Measurements from ENCODE around the gene YY1.

Gene YY1

DNA sequence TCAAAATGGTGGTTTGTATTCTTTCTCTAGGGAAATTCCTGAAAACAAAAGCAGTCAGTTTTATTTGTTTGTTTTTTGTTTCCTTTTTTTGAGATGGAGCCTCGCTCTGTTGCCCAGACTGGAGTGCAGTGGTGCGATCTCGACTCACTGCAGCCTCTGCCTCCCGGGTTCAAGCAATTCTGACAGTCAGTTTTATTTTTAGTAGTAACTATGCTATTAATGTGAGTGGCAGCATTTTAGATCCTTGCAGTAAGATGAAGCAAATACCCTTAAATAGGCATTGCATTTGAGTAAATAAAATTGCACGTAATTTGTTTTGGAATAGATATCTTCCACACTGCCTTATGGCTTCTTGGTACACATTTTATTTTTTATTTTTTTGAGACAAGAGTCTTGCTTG lies 23.6 kb downstream of the YY1 start:
- DNase-seq (no peak), ATAC-seq (ENCODE audit: insufficient read depth, low read depth) (no peak)
- Histone ChIP-seq H3K4me1 (ENCODE audit: insufficient read depth, low read length) (no peaks in the 10 kb centered on the region; the same call in 1 of the 2 replicates), H3K27ac (ENCODE audit: low read length) (no peak overlapping the region), H4K20me1 (ENCODE audit: insufficient read depth, low read length) (peaks cover 91% of the 10 kb centered on the region), H3K27me3 (ENCODE audit: insufficient read depth, low read length, poor library complexity) (no peaks in the 10 kb centered on the region), H3K4me2 (ENCODE audit: insufficient read depth, low read length) (no peak overlapping the region), H3K36me3 (ENCODE audit: insufficient read depth, low read length) (peaks cover 71% of the 10 kb centered on the region), H3K9me3 (ENCODE audit: insufficient read depth, low read length, severe bottlenecking) (no peaks in the 10 kb centered on the region), H2AFZ (ENCODE audit: low read depth, low read length) (no peak overlapping the region), H3K4me3 (ENCODE audit: low read depth in 1 of 2, low read length in 2 of 2) (no peak overlapping the region), H3K79me2 (ENCODE audit: insufficient read depth, low read length) (peaks cover 98% of the 10 kb centered on the region), H3K9ac (ENCODE audit: low read depth, low read length) (no peak overlapping the region)
- TF ChIP-seq, protein P1, sequence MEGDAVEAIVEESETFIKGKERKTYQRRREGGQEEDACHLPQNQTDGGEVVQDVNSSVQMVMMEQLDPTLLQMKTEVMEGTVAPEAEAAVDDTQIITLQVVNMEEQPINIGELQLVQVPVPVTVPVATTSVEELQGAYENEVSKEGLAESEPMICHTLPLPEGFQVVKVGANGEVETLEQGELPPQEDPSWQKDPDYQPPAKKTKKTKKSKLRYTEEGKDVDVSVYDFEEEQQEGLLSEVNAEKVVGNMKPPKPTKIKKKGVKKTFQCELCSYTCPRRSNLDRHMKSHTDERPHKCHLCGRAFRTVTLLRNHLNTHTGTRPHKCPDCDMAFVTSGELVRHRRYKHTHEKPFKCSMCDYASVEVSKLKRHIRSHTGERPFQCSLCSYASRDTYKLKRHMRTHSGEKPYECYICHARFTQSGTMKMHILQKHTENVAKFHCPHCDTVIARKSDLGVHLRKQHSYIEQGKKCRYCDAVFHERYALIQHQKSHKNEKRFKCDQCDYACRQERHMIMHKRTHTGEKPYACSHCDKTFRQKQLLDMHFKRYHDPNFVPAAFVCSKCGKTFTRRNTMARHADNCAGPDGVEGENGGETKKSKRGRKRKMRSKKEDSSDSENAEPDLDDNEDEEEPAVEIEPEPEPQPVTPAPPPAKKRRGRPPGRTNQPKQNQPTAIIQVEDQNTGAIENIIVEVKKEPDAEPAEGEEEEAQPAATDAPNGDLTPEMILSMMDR (IDR thresholded peaks at IDR 0.05; ENCODE audit: borderline replicate concordance, extremely low read depth, low read length, poor library complexity, severe bottlenecking) = no peak
- TF ChIP-seq EZH2 (IDR thresholded peaks at IDR 0.05; ENCODE audit: borderline replicate concordance, low read depth, low read length, severe bottlenecking) = no peak

GRCh38 chr14:100263141-100263540 lies 24.2 kb downstream of the YY1 start:
- DNase-seq (no peak), ATAC-seq (ENCODE audit: insufficient read depth, low read depth) (no peak)
- Histone ChIP-seq H3K79me2 (ENCODE audit: insufficient read depth, low read length) (peaks cover 98% of the 10 kb centered on the region), H4K20me1 (ENCODE audit: insufficient read depth, low read length) (peaks cover 91% of the 10 kb centered on the region), H3K4me2 (ENCODE audit: insufficient read depth, low read length) (no peak overlapping the region), H3K36me3 (ENCODE audit: insufficient read depth, low read length) (peaks cover 74% of the 10 kb centered on the region), H3K27ac (ENCODE audit: low read length) (no peak overlapping the region; the same call in 1 of the 2 replicates), H3K4me1 (ENCODE audit: insufficient read depth, low read length) (no peaks in the 10 kb centered on the region), H3K27me3 (ENCODE audit: insufficient read depth, low read length, poor library complexity) (no peaks in the 10 kb centered on the region), H3K4me3 (ENCODE audit: low read depth in 1 of 2, low read length in 2 of 2) (no peak overlapping the region), H2AFZ (ENCODE audit: low read depth, low read length) (no peak overlapping the region), H3K9me3 (ENCODE audit: insufficient read depth, low read length, severe bottlenecking) (no peaks in the 10 kb centered on the region), H3K9ac (ENCODE audit: low read depth, low read length) (no peak overlapping the region)
- no peak for TF ChIP-seq EZH2 (IDR thresholded peaks at IDR 0.05; ENCODE audit: borderline replicate concordance, low read depth, low read length, severe bottlenecking)
- TF ChIP-seq, protein P1 (IDR thresholded peaks at IDR 0.05; ENCODE audit: borderline replicate concordance, extremely low read depth, low read length, poor library complexity, severe bottlenecking) = no peak

GRCh38 chr14:100267990-100268389 lies 29.0 kb downstream of the YY1 start:
- H4K20me1 ChIP-seq (ENCODE audit: insufficient read depth, low read length) = peaks cover 82% of the 10 kb centered on the region
- H2AFZ ChIP-seq (ENCODE audit: low read depth, low read length) = no peak overlapping the region
- no peaks in the 10 kb centered on the region for H3K9me3 ChIP-seq (ENCODE audit: insufficient read depth, low read length, severe bottlenecking)
- no peak overlapping the region for H3K9ac ChIP-seq (ENCODE audit: low read depth, low read length)
- peaks cover 81% of the 10 kb centered on the region for H3K36me3 ChIP-seq (ENCODE audit: insufficient read depth, low read length)
- H3K27me3 ChIP-seq (ENCODE audit: insufficient read depth, low read length, poor library complexity) = no peaks in the 10 kb centered on the region
- peaks cover 92% of the 10 kb centered on the region for H3K79me2 ChIP-seq (ENCODE audit: insufficient read depth, low read length)
- no peak overlapping the region for H3K27ac ChIP-seq (ENCODE audit: low read length)
- no peaks in the 10 kb centered on the region for H3K4me1 ChIP-seq (ENCODE audit: insufficient read depth, low read length)
- no peak overlapping the region for H3K4me3 ChIP-seq (ENCODE audit: low read depth in 1 of 2, low read length in 2 of 2)
- DNase-seq (no peak), ATAC-seq (ENCODE audit: insufficient read depth, low read depth) (no peak)
- no peak for TF ChIP-seq EZH2 (IDR thresholded peaks at IDR 0.05; ENCODE audit: borderline replicate concordance, low read depth, low read length, severe bottlenecking)
- TF ChIP-seq, protein P1 (IDR thresholded peaks at IDR 0.05; ENCODE audit: borderline replicate concordance, extremely low read depth, low read length, poor library complexity, severe bottlenecking) = no peak
- H3K4me2 ChIP-seq (ENCODE audit: insufficient read depth, low read length) = no peak overlapping the region
